HUES48 (cell line): ENCODE measurements around the gene KIFC1.

Source experiments
- H3K27ac ChIP-seq: one replicate; pipeline ENCODE4 v1.7.0; 2013; ENCODE audit warnings: low read depth, low read length, inconsistent platforms
- H3K27me3 ChIP-seq: 2 replicates; pipeline ENCODE4 v1.6.1; 2013; ENCODE audit warnings: mild to moderate bottlenecking, low read length; ENCODE audit not compliant: control insufficient read depth, insufficient read depth
- H3K36me3 ChIP-seq: 2 replicates; pipeline ENCODE4 v1.6.1; 2013; ENCODE audit warnings: low read length; ENCODE audit not compliant: control insufficient read depth, insufficient read depth
- H3K4me1 ChIP-seq: 2 replicates; pipeline ENCODE4 v1.6.1; 2013; ENCODE audit warnings: mild to moderate bottlenecking, low read length; ENCODE audit not compliant: control insufficient read depth, insufficient read depth
- H3K4me3 ChIP-seq: 2 replicates; pipeline ENCODE4 v1.5.1; 2013; ENCODE audit warnings: mild to moderate bottlenecking, low read depth, low read length
- H3K9ac ChIP-seq: 2 replicates; pipeline ENCODE4 v1.6.1; 2013; ENCODE audit warnings: mild to moderate bottlenecking, low read depth, low read length, moderate library complexity
- H3K9me3 ChIP-seq: 2 replicates; pipeline ENCODE4 v1.6.1; 2013; ENCODE audit warnings: low read length; ENCODE audit not compliant: control insufficient read depth, insufficient read depth

Gene KIFC1

GRCh38 chr6:33420491-33421343 lies 29.1 kb downstream of the KIFC1 start:
- Histone ChIP-seq H3K27me3 (no peaks in the 10 kb centered on the region), H3K4me1 (peaks cover 32% of the 10 kb centered on the region), H3K36me3 (peaks cover 28% of the 10 kb centered on the region), H3K9me3 (no peaks in the 10 kb centered on the region), H3K27ac (peak overlapping the region; percentile 33), H3K9ac (no peak overlapping the region), H3K4me3 (peak overlapping the region; percentile 84)

DNA sequence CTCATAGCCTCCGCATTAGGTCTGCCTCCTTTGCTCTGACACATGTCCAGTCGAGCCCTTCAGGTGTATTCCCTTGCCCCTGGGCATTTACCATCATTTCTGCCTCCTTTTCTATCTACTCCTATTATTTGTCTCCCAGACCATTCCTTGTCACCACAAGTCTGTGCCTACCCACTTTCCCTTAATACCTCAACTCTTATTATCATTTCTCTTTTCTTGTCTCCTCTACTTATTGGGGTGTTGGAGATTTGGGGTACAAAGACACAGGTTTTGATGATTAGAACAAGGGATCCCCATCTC lies 29.7 kb downstream of the KIFC1 start:
- Histone ChIP-seq H3K36me3 (peaks cover 22% of the 10 kb centered on the region), H3K9ac (no peak overlapping the region), H3K27me3 (no peaks in the 10 kb centered on the region), H3K9me3 (no peaks in the 10 kb centered on the region), H3K4me1 (peaks cover 31% of the 10 kb centered on the region), H3K27ac (no peak overlapping the region), H3K4me3 (peak overlapping the region; percentile 28; the same call in 1 of the 2 replicates)

GRCh38 chr6:33423777-33424176 lies 32.2 kb downstream of the KIFC1 start:
- H3K27ac ChIP-seq, result no peak overlapping the region
- H3K9ac ChIP-seq, result no peak overlapping the region
- no peak overlapping the region for H3K4me3 ChIP-seq
- H3K4me1 ChIP-seq, result peaks cover 33% of the 10 kb centered on the region
- peaks cover 19% of the 10 kb centered on the region for H3K36me3 ChIP-seq
- no peaks in the 10 kb centered on the region for H3K27me3 ChIP-seq
- H3K9me3 ChIP-seq, result no peaks in the 10 kb centered on the region

DNA sequence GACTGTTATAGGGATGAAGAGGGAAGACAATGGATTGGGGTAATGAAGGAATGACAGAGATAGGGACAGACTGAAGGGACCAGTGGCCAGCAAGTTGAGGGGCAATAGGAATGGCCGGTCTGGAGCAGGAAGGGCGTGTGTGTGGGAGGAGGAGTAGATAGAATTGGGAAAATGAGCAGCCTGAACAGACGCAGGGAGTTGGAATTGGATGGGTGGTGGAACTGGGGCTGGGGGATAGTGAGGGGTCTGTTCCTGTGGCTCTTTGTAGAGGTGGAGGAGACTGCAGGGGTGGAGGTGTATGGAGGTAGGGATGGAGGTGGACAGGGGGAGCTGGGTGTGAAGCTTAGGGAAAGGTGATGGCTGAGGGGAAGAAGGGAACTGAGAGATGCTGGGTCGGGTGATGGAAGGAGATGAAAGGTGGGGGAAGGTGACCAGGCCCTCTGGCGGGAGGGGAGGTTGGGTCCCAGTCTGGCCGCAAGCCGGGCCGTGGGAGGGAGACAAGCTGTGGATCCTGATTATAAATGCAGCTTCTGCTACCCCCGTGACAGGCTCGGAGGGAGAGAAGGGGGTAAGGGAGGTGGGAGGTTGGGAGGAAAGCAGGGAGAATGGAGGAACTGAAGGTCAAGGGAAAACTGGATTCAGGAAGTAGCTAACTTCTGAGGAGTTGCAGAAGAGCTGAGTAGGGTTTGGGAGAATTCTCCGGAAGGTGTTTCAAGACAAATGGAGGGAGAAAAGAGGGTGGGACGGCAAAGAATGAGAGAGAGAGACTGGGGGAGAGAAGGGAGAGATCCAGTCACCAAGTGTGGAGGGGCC lies 33.4 kb downstream of the KIFC1 start:
- peaks cover 19% of the 10 kb centered on the region for H3K36me3 ChIP-seq
- H3K9ac ChIP-seq, result peak overlapping the region; percentile 46; the same call in 1 of the 2 replicates
- H3K9me3 ChIP-seq, result no peaks in the 10 kb centered on the region
- peak overlapping the region; percentile 69 for H3K4me3 ChIP-seq
- peaks cover 35% of the 10 kb centered on the region for H3K4me1 ChIP-seq
- H3K27ac ChIP-seq, result peak overlapping the region; percentile 92
- no peaks in the 10 kb centered on the region for H3K27me3 ChIP-seq

DNA sequence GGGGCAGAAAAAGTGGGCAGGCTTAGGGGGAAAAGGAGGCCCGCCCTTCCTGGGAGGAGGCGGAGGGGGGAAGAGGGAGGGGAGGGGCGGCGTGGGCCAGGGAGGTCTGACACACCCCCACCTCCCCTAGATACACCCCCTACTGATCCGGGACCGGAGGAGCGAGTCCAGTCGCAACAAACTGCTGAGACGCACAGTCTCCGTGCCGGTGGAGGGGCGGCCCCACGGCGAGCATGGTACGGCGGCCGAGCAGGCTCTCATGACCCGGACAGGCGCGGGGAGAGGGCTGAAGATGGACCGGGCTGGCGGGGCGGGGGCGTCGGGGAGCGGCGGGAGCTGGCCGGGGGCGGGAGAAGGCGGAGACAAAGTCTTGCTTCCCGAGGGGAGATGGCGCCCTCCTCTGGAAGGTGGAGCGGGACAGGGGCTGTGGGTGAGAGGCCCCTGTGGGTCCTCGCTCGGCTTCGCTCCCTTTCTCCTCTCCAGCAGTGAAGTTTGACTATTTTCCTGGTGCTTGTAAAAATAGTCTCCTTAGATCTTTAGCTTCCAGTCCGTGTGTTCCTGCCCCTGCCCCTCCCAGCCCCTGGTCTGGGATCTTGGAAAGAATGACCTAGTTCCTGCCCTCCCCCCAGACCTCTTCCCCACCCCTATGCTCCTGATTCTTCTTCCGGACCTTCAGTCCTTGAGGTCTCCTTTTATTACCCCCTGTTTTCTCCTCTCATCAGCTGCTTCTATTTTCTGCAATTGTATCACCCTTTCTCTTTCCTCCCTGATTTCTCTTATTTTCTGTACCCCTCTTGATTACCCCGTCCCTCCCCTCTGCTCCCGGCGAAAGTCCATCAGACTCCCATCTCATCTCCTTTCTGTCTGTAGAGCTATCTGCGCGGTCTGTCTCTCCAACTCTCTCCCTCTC lies 34.3 kb downstream of the KIFC1 start:
- peak overlapping the region; percentile 69 for H3K4me3 ChIP-seq
- H3K27me3 ChIP-seq, result no peaks in the 10 kb centered on the region
- H3K36me3 ChIP-seq, result peaks cover 19% of the 10 kb centered on the region
- no peaks in the 10 kb centered on the region for H3K9me3 ChIP-seq
- H3K4me1 ChIP-seq, result peaks cover 43% of the 10 kb centered on the region
- H3K9ac ChIP-seq, result no peak overlapping the region
- peak overlapping the region; percentile 92 for H3K27ac ChIP-seq

GRCh38 chr6:33426590-33427511 lies 35.2 kb downstream of the KIFC1 start:
- Histone ChIP-seq H3K4me3 (peak overlapping the region; percentile 73), H3K27ac (no peak overlapping the region), H3K9ac (no peak overlapping the region), H3K27me3 (no peaks in the 10 kb centered on the region), H3K4me1 (peaks cover 43% of the 10 kb centered on the region), H3K36me3 (peaks cover 19% of the 10 kb centered on the region), H3K9me3 (no peaks in the 10 kb centered on the region)

- H3K4me1 ChIP-seq, result peaks cover 51% of the 10 kb centered on the region
- H3K27ac ChIP-seq, result peak overlapping the region; percentile 18
- H3K9ac ChIP-seq, result no peak overlapping the region
- no peaks in the 10 kb centered on the region for H3K27me3 ChIP-seq
- peak overlapping the region; percentile 73 for H3K4me3 ChIP-seq
- H3K36me3 ChIP-seq, result peaks cover 19% of the 10 kb centered on the region
- H3K9me3 ChIP-seq, result no peaks in the 10 kb centered on the region
Observed at GRCh38 chr6:33427585-33428223, 36.1 kb downstream of the KIFC1 start.

DNA sequence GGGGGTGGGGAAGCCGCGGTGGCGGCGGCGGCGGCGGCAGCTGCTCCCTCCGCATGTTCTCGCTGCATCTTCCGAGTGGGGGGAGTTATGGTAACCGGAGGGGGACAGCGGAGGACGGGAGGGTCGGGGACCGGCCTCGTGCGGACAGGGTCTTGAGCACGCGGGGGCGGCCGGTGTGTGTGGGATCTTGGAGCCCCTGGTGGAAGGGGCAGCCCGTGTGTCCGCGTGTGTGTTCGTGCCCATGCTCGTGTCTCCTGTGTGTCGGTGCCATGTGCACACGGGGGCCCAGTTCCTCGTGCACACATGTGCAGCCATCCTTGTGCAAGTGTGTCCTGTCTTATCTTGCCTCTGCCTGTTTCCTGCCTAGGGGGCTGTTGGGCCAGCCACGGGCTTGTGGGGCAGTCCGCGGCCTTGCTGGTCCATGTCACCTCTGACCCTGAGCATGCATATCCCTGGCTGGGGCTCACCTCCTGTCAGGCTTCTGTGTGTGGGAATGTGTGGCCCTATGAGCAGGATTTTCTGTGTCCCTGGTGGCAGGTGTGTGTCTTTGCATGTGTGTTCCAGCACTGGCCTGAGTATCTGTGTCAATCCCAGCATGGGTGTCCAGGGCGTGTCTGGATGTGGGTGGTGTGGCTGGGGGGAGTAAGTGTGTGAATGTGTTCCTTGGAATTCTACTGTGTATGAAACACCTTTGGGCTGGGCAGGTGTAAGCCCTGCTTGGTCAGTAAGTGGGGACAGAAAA lies 36.8 kb downstream of the KIFC1 start:
- H3K27me3 ChIP-seq, result no peaks in the 10 kb centered on the region
- peaks cover 58% of the 10 kb centered on the region for H3K4me1 ChIP-seq
- no peak overlapping the region for H3K9ac ChIP-seq
- H3K9me3 ChIP-seq, result no peaks in the 10 kb centered on the region
- H3K27ac ChIP-seq, result peak overlapping the region; percentile 77
- H3K4me3 ChIP-seq, result peak overlapping the region; percentile 53
- H3K36me3 ChIP-seq, result peaks cover 13% of the 10 kb centered on the region

GRCh38 chr6:33428966-33429749 lies 37.5 kb downstream of the KIFC1 start:
- no peaks in the 10 kb centered on the region for H3K9me3 ChIP-seq
- peaks cover 63% of the 10 kb centered on the region for H3K4me1 ChIP-seq
- H3K36me3 ChIP-seq, result peaks cover 5% of the 10 kb centered on the region
- no peak overlapping the region for H3K9ac ChIP-seq
- peak overlapping the region; percentile 51 for H3K27ac ChIP-seq
- H3K4me3 ChIP-seq, result no peak overlapping the region; the same call in 1 of the 2 replicates
- H3K27me3 ChIP-seq, result no peaks in the 10 kb centered on the region
